Hepatocyte (in vitro differentiated cells): Measurements from ENCODE around the gene CCT8L2. TPM values are rescaled to one million over a fixed set of nuclear protein-coding genes. Genes with fewer than 3 reads are reported as not detected.
"Not testable (repeated sequence)": the region's sequence is repeated elsewhere in the genome, so short reads cannot be mapped to it uniquely, and the experiment has no call there.

Experiments
- DNase-seq: peaks from one replicate; pipeline ENCODE4 v3.0.0-alpha.2; 2016; ENCODE audit warnings: low spot score
- H2AFZ ChIP-seq: fragments of 200-600 bp; sonication (generic); 2 replicates; pipeline ENCODE4 v1.6.0; 2016; ENCODE audit warnings: antibody characterized with exemption, mild to moderate bottlenecking
- H3K27ac ChIP-seq: fragments of 200-600 bp; sonication (generic); 2 replicates; pipeline ENCODE4 v1.5.1; 2016; ENCODE audit warnings: mild to moderate bottlenecking
- H3K27me3 ChIP-seq: fragments of 200-600 bp; sonication (generic); 2 replicates; pipeline ENCODE4 v1.6.1; 2016
- H3K36me3 ChIP-seq: fragments of 200-600 bp; sonication (generic); replicated peaks from 2 replicates; pipeline ENCODE4 v1.5.1; 2016; ENCODE audit warnings: low read depth; ENCODE audit not compliant: insufficient read depth
- H3K4me1 ChIP-seq: fragments of 200-600 bp; sonication (generic); 2 replicates; pipeline ENCODE4 v1.5.1; 2016; ENCODE audit warnings: mild to moderate bottlenecking, moderate library complexity; ENCODE audit not compliant: insufficient read depth
- H3K4me2 ChIP-seq: fragments of 200-600 bp; sonication (generic); 2 replicates; pipeline ENCODE4 v1.6.0; 2016
- H3K4me3 ChIP-seq: fragments of 200-600 bp; sonication (generic); 2 replicates; pipeline ENCODE4 v1.5.1; 2016; ENCODE audit warnings: mild to moderate bottlenecking
- H3K79me2 ChIP-seq: fragments of 200-600 bp; sonication (generic); 2 replicates; pipeline ENCODE4 v1.6.0; 2017; ENCODE audit warnings: mild to moderate bottlenecking
- H3K9me2 ChIP-seq: fragments of 200-600 bp; sonication (generic); replicated peaks from 2 replicates; pipeline ENCODE4 v1.6.0; 2017; ENCODE audit warnings: mild to moderate bottlenecking; ENCODE audit not compliant: insufficient read depth
- H3K9me3 ChIP-seq: fragments of 200-600 bp; sonication (generic); 2 replicates; pipeline ENCODE4 v1.5.1; 2016; ENCODE audit warnings: low read depth, mild to moderate bottlenecking
- H4K20me1 ChIP-seq: fragments of 200-600 bp; sonication (generic); 2 replicates; pipeline ENCODE4 v1.6.0; 2016; ENCODE audit warnings: mild to moderate bottlenecking; ENCODE audit not compliant: insufficient read depth, poor library complexity, severe bottlenecking
- EZH2 ChIP-seq: fragments of 200-600 bp; sonication (generic); IDR thresholded peaks from 2 replicates; pipeline ENCODE4 v1.6.1; 2016; ENCODE audit warnings: antibody characterized with exemption, mild to moderate bottlenecking, borderline replicate concordance
- EZH2phosphoT487 ChIP-seq: fragments of 200-600 bp; sonication (generic); IDR thresholded peaks from one replicate; pipeline ENCODE4 v1.6.1; 2018; ENCODE audit warnings: antibody characterized with exemption, mild to moderate bottlenecking, low read depth, moderate library complexity; ENCODE audit not compliant: unreplicated experiment, severe bottlenecking
- WGBS: methylation state at CpG from one replicate; pipeline ENCODE4 v1.1.6; 2016; ENCODE audit warnings: low lambda C conversion rate; ENCODE audit errors: missing lambda C conversion rate; 5-methylcytosine and 5-hydroxymethylcytosine counted together
- polyA plus RNA-seq: library from polyadenylated mRNA; unstranded; fragments of >200 nt; fragmentation: Nextera tagmentation; extraction: Ambion mirVana; gene quantifications from 2 replicates; pipeline ENCODE4 v1.2.1, GENCODE V29; 2016
- total RNA-seq: library from RNA; depleted of rRNA; stranded (reverse); fragments of >200 nt; gene quantifications from 2 replicates; pipeline ENCODE4 v1.2.3, GENCODE V29; 2014
- TF ChIP-seq, protein P1 (sequence below): fragments of 200-600 bp; sonication (generic); IDR thresholded peaks from 2 replicates; pipeline ENCODE4 v1.5.1; 2016; ENCODE audit warnings: antibody characterized with exemption, mild to moderate bottlenecking; ENCODE audit not compliant: poor library complexity

CCT8L2 gene
- total and polyA plus RNA-seq, 2 experiments from 2014 or later, result not detected

GRCh38 chr22:16595251-16595650 lies 2.6 kb upstream of the CCT8L2 start:
- not testable (repeated sequence) for H3K4me3 ChIP-seq, H2AFZ ChIP-seq, H3K36me3 ChIP-seq, H3K79me2 ChIP-seq, H3K27ac ChIP-seq, H3K9me3 ChIP-seq, H4K20me1 ChIP-seq, H3K27me3 ChIP-seq, H3K9me2 ChIP-seq, H3K4me1 ChIP-seq, DNase-seq, H3K4me2 ChIP-seq
- whole genome bisulfite sequencing, result 68% methylated on average over 8 of the region's 8 CpGs

GRCh38 chr22:16594026-16594425 lies 1.4 kb upstream of the CCT8L2 start:
- no peak for DNase-seq
- WGBS, result 62% methylated on average over 4 of the region's 4 CpGs

GRCh38 chr22:16592231-16592630 lies 379 bp downstream of the CCT8L2 start:
- H3K4me3 ChIP-seq, H3K9me2 ChIP-seq, H3K4me1 ChIP-seq, H3K27ac ChIP-seq, H3K36me3 ChIP-seq, H3K27me3 ChIP-seq, H3K4me2 ChIP-seq, H3K9me3 ChIP-seq, DNase-seq, H4K20me1 ChIP-seq, H2AFZ ChIP-seq, H3K79me2 ChIP-seq: not testable (repeated sequence)
- 82% methylated on average over 7 of the region's 11 CpGs for WGBS

More at GRCh38 chr22:16594026-16594425, 1.4 kb upstream of the CCT8L2 start:
- Histone ChIP-seq H2AFZ (no peak overlapping the region), H3K4me1 (no peaks in the 10 kb centered on the region), H3K79me2 (no peaks in the 10 kb centered on the region), H3K9me3 (no peaks in the 10 kb centered on the region), H3K36me3 (no peaks in the 10 kb centered on the region), H3K9me2 (no peaks in the 10 kb centered on the region), H3K4me3 (no peak overlapping the region), H4K20me1 (no peaks in the 10 kb centered on the region), H3K27me3 (no peaks in the 10 kb centered on the region), H3K4me2 (no peak overlapping the region), H3K27ac (no peak overlapping the region)
- TF ChIP-seq, protein P1, sequence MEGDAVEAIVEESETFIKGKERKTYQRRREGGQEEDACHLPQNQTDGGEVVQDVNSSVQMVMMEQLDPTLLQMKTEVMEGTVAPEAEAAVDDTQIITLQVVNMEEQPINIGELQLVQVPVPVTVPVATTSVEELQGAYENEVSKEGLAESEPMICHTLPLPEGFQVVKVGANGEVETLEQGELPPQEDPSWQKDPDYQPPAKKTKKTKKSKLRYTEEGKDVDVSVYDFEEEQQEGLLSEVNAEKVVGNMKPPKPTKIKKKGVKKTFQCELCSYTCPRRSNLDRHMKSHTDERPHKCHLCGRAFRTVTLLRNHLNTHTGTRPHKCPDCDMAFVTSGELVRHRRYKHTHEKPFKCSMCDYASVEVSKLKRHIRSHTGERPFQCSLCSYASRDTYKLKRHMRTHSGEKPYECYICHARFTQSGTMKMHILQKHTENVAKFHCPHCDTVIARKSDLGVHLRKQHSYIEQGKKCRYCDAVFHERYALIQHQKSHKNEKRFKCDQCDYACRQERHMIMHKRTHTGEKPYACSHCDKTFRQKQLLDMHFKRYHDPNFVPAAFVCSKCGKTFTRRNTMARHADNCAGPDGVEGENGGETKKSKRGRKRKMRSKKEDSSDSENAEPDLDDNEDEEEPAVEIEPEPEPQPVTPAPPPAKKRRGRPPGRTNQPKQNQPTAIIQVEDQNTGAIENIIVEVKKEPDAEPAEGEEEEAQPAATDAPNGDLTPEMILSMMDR, result no peak
- TF ChIP-seq EZH2 (no peak), EZH2phosphoT487 (no peak)

DNA sequence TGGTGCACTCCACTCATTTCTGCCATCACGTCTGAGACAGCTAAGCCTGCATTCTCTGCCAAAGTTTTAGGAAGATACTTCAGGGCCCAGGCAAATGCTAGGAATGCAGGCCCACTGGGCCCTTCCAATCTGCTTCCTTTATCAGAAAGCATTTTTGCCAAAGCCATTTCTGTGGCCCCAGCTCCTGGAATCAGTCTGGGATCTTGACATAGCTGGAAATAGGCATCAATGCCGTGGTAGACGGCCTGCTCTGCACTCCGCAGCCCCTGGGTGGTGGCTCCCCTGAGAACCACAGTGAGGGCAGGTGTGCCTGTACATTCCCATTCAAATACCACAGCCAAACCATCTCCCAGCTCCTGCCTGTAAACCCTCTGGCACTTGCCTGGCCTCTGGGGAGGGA lies 1.5 kb downstream of the CCT8L2 start:
- not testable (repeated sequence) for H3K4me2 ChIP-seq, H3K4me1 ChIP-seq, H4K20me1 ChIP-seq, DNase-seq, H3K9me2 ChIP-seq, H3K27me3 ChIP-seq, H3K36me3 ChIP-seq, H3K4me3 ChIP-seq, H2AFZ ChIP-seq, H3K9me3 ChIP-seq, H3K79me2 ChIP-seq, H3K27ac ChIP-seq
- 72% methylated on average over 4 of the region's 4 CpGs for WGBS

DNA sequence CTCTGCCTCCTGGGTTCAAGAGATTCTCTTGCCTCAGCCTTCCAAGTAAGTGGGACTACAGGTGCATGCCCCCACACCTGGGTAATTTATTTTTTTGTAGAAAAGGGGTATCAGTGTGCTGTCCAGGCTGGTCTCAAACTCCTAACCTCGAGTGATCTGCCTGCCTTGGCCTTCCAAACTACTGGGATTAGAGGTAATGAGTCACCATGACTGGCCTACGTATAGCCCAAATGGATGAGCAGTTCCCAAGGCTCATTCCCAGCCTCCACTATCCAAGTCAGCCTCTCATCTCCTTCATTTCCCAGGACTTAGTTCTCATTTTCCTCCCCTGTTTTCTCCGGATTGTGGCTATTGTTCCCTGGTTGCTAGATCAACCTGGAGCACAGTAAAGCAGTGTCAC lies 5.6 kb downstream of the CCT8L2 start:
- 43% methylated on average over 3 of the region's 3 CpGs for WGBS
- no peaks in the 10 kb centered on the region for H3K9me3 ChIP-seq
- TF ChIP-seq, protein P1, result no peak
- TF ChIP-seq EZH2, result no peak
- TF ChIP-seq EZH2phosphoT487, result no peak

More for the DNA sequence above, 5.6 kb downstream of the CCT8L2 start:
- Histone ChIP-seq H3K4me3 (no peak overlapping the region), H3K36me3 (no peaks in the 10 kb centered on the region), H3K27ac (no peak overlapping the region), H2AFZ (no peak overlapping the region), H3K79me2 (no peaks in the 10 kb centered on the region), H3K9me2 (no peaks in the 10 kb centered on the region), H4K20me1 (no peaks in the 10 kb centered on the region), H3K4me2 (no peak overlapping the region), H3K27me3 (no peaks in the 10 kb centered on the region), H3K4me1 (no peaks in the 10 kb centered on the region)
- no peak for DNase-seq
